SK-N-MC (cell line): ENCODE measurements around the gene MPV17.

ENCODE experiments used
- DNase-seq: peaks from one replicate; pipeline ENCODE4 v3.0.0-alpha.2; 2011; ENCODE audit warnings: low read depth, low spot score
- H3K27ac ChIP-seq: fragments of 200-600 bp; sonication (generic); 2 replicates; pipeline ENCODE4 v1.5.1; 2016; ENCODE audit warnings: mixed run types
- H3K36me3 ChIP-seq: fragments of 200-600 bp; sonication (generic); 2 replicates; pipeline ENCODE4 v1.6.1; 2017; ENCODE audit warnings: antibody characterized with exemption, low read length, mixed read lengths; ENCODE audit not compliant: insufficient read depth
- H3K4me3 ChIP-seq: fragments of 200-600 bp; sonication (generic); 2 replicates; pipeline ENCODE4 v1.5.1; 2016
- H3K9ac ChIP-seq: fragments of 200-600 bp; sonication (generic); 2 replicates; pipeline ENCODE4 v1.8.0; 2017; ENCODE audit warnings: mixed run types, mixed read lengths; ENCODE audit not compliant: insufficient read length
- H3K9me3 ChIP-seq: fragments of 200-600 bp; sonication (generic); 2 replicates; pipeline ENCODE4 v1.6.1; 2017; ENCODE audit warnings: low read depth, mild to moderate bottlenecking, antibody characterized with exemption, low read length, moderate library complexity, mixed read lengths
- EZH2 ChIP-seq: fragments of 200-600 bp; sonication (generic); IDR thresholded peaks from one replicate; pipeline ENCODE4 v1.6.1; 2017; ENCODE audit warnings: antibody characterized with exemption
- FOXP2 ChIP-seq: optimal IDR thresholded peaks from 2 replicates; pipeline ENCODE3; 2011; ENCODE audit warnings: mild to moderate bottlenecking, moderate library complexity; ENCODE audit not compliant: insufficient read depth; ENCODE audit errors: extremely low read length, control extremely low read depth
- POLR2AphosphoS5 ChIP-seq: IDR thresholded peaks from 2 replicates; pipeline ENCODE4 v1.6.1; 2012; ENCODE audit warnings: mild to moderate bottlenecking, low read depth, low read length, borderline replicate concordance

Gene MPV17

DNA sequence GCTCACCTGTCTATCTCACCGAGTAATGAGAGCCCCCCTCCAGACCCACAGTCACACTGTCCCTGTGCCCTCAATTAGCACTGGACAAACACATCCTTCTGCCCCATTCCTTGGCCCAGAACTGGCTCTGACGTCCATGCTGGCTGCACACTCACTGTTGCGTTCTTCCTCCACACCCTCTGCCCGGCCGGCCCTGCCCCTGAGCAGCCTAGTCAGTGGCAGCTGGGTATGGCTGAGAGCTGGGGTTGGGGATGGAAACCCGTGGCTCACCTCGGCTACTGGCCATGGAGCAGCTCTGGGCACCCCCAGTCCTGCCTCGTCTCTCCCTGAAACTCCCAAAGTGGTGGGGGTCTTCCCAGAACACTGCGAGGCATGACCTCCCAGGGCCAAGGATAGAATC, 8.2 kb downstream of the MPV17 start:
- no peak for DNase-seq
- no peak overlapping the region for H3K27ac ChIP-seq
- H3K9me3 ChIP-seq, result no peaks in the 10 kb centered on the region
- H3K4me3 ChIP-seq, result no peak overlapping the region
- no peak overlapping the region for H3K9ac ChIP-seq
- TF ChIP-seq POLR2AphosphoS5 (no peak), FOXP2 (no peak), EZH2 (no peak)
- no peaks in the 10 kb centered on the region for H3K36me3 ChIP-seq

DNA sequence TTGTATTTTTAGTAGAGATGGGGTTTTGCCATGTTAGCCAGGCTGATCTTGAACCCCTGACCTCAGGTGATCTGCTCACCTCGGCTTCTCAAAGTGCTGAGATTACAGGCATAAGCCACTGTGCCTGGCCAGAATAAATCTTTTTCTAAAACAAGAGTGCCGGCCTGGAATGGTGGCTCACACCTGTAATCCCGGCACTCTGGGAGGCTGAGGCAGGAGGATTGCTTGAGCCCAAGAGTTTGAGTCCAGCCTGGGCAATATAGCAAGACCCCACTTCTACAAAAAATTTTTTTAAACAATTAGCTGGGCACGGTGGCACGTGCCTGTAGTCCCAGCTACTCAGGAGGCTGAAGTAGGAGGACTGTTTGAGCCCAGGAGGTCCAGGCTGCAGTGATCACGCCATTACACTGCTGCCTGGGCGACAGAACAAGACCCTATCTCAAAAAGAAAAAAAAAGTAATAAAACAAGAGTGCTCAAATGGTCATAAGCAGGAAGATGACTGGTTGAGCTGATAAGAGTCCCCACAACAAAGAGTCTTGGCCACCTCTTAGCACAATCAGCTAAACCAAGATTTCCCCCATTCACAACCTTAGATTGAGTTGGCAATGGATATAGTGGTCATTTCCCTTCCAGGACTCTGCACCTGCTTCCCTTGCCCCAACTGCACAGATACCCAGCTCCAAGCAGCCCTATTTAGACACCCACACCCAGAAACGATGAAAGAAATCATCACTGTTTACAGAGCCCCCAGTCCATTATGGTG, 8.8 kb downstream of the MPV17 start:
- H3K27ac ChIP-seq, result no peak overlapping the region
- no peaks in the 10 kb centered on the region for H3K9me3 ChIP-seq
- TF ChIP-seq FOXP2 (no peak), POLR2AphosphoS5 (no peak), EZH2 (no peak)
- H3K4me3 ChIP-seq, result no peak overlapping the region
- H3K36me3 ChIP-seq, result no peaks in the 10 kb centered on the region
- H3K9ac ChIP-seq, result no peak overlapping the region
- no peak for DNase-seq

DNA sequence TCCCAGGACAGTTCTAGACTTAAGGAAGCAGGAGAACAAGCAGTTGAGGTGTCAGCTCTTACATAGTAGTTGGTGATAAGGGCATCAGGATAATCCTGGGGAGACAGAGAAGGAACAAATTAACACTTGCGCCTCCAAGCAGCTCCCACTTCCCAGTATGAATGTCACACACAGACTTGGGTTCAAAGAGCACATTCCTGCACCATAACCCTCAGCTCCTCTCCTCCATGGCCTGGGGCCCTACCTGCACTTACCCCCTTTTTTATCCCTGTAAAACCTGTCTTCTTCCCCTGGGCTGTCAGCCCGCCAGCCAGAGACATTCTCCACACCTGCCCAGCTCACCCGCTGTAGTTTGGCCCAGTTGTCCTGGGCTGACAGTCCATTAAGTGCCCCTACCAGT, 10.7 kb downstream of the MPV17 start:
- H3K36me3 ChIP-seq, result no peaks in the 10 kb centered on the region
- H3K9ac ChIP-seq, result no peak overlapping the region
- TF ChIP-seq FOXP2 (no peak), EZH2 (no peak), POLR2AphosphoS5 (no peak)
- H3K4me3 ChIP-seq, result no peak overlapping the region
- H3K27ac ChIP-seq, result no peak overlapping the region
- no peak for DNase-seq
- H3K9me3 ChIP-seq, result no peaks in the 10 kb centered on the region

DNA sequence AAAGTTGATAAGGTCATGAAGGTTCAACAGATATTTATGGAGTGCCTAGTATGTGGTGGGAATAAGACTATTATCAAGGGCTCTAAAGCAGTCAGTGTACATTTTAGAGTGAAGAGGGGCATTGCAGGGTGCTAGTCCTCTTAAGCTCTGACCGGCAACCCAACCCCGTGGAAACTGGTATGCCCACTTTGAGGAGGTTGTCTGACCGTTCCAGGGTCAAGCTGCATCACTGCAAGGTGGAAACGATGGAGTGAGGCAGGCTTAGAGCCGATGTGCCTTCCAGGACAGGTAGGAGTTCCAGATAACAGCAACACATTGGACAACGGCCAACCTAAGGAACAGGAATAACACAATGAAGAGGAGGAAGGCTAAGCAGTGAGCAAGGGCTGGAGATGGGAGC, 13.2 kb downstream of the MPV17 start:
- Histone ChIP-seq H3K9me3 (no peaks in the 10 kb centered on the region), H3K9ac (no peak overlapping the region), H3K4me3 (no peak overlapping the region), H3K36me3 (no peaks in the 10 kb centered on the region), H3K27ac (no peak overlapping the region)
- TF ChIP-seq POLR2AphosphoS5 (no peak), EZH2 (no peak), FOXP2 (no peak)
- no peak for DNase-seq

DNA sequence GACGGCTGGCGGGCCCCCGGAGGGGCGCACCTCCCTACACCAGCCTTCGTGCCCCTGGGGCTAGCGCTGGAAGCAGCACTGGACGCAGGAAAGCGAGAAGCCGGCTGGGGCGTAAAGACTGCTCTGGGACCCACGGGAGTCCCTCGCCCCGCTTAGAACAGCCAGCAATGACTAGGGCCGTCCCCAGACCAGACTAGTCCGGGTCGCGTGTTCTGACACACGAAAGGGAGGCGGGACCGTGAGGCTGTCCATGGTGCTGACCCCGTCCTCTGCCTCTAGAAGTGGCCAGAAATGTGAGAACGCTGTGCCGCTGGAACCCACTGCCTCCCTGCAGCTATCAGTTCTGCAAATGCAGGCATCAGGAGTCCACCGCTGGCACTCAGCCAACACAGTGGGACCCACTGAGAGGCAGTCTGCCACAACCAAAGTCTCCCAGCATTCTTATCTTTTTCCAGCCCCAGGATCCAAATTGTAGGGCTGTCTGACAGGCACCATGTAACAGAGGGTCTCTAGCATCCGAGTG, 14.5 kb downstream of the MPV17 start, which contains the start of gene UCN:
UCN (minus strand) TSS at position 87 of the 523 bp plus-strand sequence. CDS start 550 bp downstream, outside the sequence.
- no peaks in the 10 kb centered on the region for H3K9me3 ChIP-seq
- no peak within 1 kb of the TSS for H3K27ac ChIP-seq
- no peak for DNase-seq
- peak within 1 kb of the TSS; percentile 30; the same call in 1 of the 2 replicates for H3K4me3 ChIP-seq
- TF ChIP-seq POLR2AphosphoS5, result no peak
- TF ChIP-seq EZH2, result no peak
- TF ChIP-seq FOXP2, result no peak
- no peak within 1 kb of the TSS for H3K9ac ChIP-seq
- no peaks in the 10 kb centered on the region for H3K36me3 ChIP-seq

DNA sequence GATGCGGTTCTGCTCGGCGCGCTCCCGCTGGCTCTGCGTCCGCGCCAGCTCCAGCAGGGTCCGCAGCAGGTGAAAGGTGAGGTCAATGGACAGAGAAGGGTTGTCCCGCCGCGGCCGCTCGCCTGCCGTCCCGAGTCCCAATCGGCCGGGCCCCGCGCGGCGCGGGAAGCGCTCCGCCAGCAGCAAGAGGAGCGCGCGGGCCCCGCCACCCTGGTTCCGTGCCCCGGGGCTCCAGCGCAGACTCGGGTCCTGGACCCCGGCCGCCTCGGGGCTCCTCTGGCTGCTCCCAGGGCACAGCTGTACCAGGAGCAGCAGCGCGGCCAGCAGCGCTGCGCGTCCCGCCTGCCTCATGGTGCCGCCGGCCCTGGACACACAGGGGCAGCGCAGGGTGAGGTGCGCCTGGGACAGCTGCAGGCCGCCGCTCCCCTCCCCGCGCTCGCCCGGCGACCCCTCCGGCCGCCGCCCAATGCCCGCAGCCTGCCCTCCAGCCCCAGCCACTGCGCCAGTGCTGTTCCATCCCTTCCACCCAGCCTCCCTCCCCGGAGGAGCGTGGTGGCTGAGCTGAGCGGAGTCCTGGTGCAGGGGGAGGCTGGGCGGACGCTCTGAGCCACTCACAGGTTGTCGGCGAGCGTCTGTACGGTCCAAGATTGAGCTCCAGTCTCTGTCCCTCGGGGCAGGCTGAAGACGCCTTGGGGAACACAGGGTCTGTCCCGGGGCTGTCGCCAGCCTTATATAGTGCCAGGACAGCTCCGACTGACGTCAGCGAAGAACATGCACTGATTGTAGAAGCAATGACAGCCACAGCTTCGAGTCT, 15.1 kb downstream of the MPV17 start:
- Histone ChIP-seq H3K9ac (no peak overlapping the region), H3K4me3 (peak overlapping the region; percentile 30; the same call in 1 of the 2 replicates), H3K27ac (no peak overlapping the region), H3K36me3 (no peaks in the 10 kb centered on the region), H3K9me3 (no peaks in the 10 kb centered on the region)
- DNase-seq, result no peak
- no peak for TF ChIP-seq POLR2AphosphoS5

DNA sequence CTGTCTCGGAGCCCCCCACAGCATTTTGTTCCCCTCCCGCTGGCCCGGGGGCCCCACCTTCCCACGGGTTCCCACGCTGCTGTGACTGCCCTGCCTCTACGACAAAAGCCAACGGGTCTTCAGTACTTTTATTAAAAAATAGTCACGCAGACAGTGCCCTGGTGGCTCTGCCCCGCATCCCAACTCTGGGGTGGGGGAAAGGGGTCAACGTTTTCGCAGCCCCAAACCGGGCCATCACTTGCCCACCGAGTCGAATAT, 15.7 kb downstream of the MPV17 start:
- DNase-seq, result no peak
- no peak overlapping the region for H3K27ac ChIP-seq
- no peaks in the 10 kb centered on the region for H3K36me3 ChIP-seq
- peak overlapping the region; percentile 30; the same call in 1 of the 2 replicates for H3K4me3 ChIP-seq
- no peak overlapping the region for H3K9ac ChIP-seq
- H3K9me3 ChIP-seq, result no peaks in the 10 kb centered on the region
- no peak for TF ChIP-seq EZH2
- no peak for TF ChIP-seq POLR2AphosphoS5
- TF ChIP-seq FOXP2, result no peak

DNA sequence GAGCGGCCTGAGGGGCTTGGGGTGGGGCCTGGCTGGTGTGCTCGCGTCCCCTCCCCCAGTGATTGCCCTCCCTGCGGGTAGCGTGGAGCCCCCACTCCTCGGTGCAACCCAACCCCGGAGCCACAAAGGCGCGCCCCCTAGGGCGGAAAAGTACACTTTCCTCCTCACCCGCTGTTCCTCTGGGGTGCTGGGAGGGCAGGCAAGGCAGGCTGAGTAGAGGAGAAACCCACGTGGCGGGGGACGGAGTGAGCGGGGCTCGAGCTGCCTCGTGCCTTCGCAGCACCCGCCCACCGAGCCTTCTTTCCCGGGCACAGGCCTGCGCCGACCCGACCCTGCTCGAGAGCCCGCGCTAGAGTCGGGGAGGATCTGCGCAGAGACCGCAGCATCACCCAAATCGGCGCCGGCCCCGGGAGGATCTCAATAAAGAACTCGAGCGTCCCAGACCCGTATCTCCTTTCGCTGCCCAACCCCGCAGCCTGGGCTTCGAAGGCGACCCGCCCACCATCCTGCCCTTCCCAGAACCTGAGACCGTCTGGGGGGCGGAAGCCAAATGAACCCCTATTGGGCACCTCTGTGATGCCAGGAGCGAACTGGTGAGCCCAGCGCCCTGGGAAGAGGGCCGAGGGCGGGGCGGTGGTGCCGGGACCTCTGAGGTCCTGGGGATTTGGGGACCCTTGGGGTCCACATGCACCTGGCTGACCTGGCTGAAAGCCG, 16.2 kb downstream of the MPV17 start:
- H3K36me3 ChIP-seq, result no peaks in the 10 kb centered on the region
- no peak overlapping the region for H3K9ac ChIP-seq
- TF ChIP-seq POLR2AphosphoS5, result no peak
- TF ChIP-seq FOXP2, result no peak
- TF ChIP-seq EZH2, result no peak
- H3K9me3 ChIP-seq, result no peaks in the 10 kb centered on the region
- no peak for DNase-seq
- H3K27ac ChIP-seq, result no peak overlapping the region
- peak overlapping the region; percentile 30; the same call in 1 of the 2 replicates for H3K4me3 ChIP-seq
